ENCODE results near the gene MEI1. TPM values are rescaled to one million over a fixed set of nuclear protein-coding genes. Genes with fewer than 3 reads are reported as not detected.
A peak's percentile ranks its signal among the peaks of the same experiment; 100 is the strongest.

The MEI1 gene
- total RNA-seq, 1 experiment from 2014 or later: 0.61 TPM

DNA sequence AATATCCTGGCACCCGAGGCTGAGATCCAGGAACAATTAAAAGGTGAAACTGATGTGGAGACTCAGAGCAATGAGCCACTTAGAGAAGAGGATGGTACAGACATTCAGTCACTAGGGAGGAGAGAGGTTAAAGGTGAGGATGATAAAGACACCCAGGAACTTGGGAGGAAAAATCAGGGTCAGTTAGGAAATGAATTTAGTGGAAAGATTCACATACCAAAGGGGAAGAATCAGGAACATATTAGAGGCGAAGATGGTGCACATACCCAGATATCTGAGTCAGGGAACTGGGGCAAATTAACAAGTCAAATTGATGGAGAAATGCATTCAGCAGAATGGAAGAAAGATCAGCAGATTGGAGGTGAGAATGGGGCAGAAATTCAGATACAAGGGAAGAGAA, 4.1 kb upstream of the MEI1 start:
- no peaks in the 10 kb centered on the region for H3K9me3 ChIP-seq (ENCODE audit: insufficient read depth, low read depth)
- H3K27me3 ChIP-seq (ENCODE audit: insufficient read depth, low read depth): no peaks in the 10 kb centered on the region
- H3K27ac ChIP-seq: no peak overlapping the region
- H3K36me3 ChIP-seq (ENCODE audit: low read depth): no peaks in the 10 kb centered on the region
- H3K4me1 ChIP-seq (replicated peaks; ENCODE audit: insufficient read depth): peaks cover 6% of the 10 kb centered on the region; the same call in 1 of the 2 replicates
- H2AFZ ChIP-seq: no peak overlapping the region
- no peaks in the 10 kb centered on the region for H3K9me2 ChIP-seq (ENCODE audit: insufficient read depth)
- no peak overlapping the region for H3K4me3 ChIP-seq
- intact Hi-C loops (cut with micrococcal nuclease; ENCODE audit: unreplicated experiment): loop anchor here (5.0 kb wide), 1 partner anchor 127 kb away; no protein-coding TSS in a partner anchor
- ChIA-PET CTCF (no interaction called here), POLR2A (ENCODE audit: unreplicated experiment) (no interaction called here)
- no peak for DNase-seq
- no TSS peak for BruUV-seq (replicated peaks)
- peaks cover under 1% of the 10 kb centered on the region; the same call in 1 of the 2 replicates for H3K79me2 ChIP-seq (ENCODE audit: low read depth)
- TF ChIP-seq CTCF (conservative IDR thresholded peaks at IDR 0.05) (no peak), EZH2 (IDR thresholded peaks at IDR 0.05; ENCODE audit: low read depth) (no peak)
- H4K20me1 ChIP-seq (ENCODE audit: insufficient read depth): no peaks in the 10 kb centered on the region
- no peak overlapping the region for H3K4me2 ChIP-seq
- peaks cover 11% of the 10 kb centered on the region; the same call in 1 of the 2 replicates for H3F3A ChIP-seq (ENCODE audit: insufficient read depth, low read depth)

DNA sequence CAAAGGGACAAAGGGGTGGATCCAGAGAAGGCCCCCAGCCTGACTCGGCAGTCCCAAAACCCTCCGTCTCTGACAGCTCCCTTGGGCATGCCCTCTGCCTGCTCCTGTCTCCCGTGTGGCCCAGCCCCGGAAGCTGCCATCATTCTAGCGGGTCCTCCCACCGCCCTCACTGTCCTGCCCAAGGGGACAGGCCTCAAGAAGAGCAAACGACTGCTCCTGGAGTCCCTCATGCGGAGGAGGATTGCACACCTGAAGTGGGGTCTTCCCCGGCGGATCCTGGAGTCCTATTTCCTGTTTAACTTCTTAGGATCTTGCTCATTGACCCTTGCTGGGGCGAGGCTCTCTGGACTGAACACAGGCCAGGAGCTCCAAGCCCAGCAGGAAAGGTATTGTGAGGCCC, 2.6 kb upstream of the MEI1 start:
- H3F3A ChIP-seq (ENCODE audit: insufficient read depth, low read depth): peaks cover 9% of the 10 kb centered on the region; the same call in 1 of the 2 replicates
- H3K27ac ChIP-seq: no peak overlapping the region
- H3K4me2 ChIP-seq: peak overlapping the region; percentile 81; the same call in 1 of the 2 replicates
- CTCF ChIA-PET: interaction anchor here (0.5 to 2.1 kb wide), 14 partner anchors 9 to 244 kb away, joined by 3 to 26 read pairs (median 7); partner anchors contain the start of genes CCDC134, SNU13 and TNFRSF13C
- TF ChIP-seq CTCF (conservative IDR thresholded peaks at IDR 0.05): no peak
- TF ChIP-seq EZH2 (IDR thresholded peaks at IDR 0.05; ENCODE audit: low read depth): no peak
- H3K9me2 ChIP-seq (ENCODE audit: insufficient read depth): no peaks in the 10 kb centered on the region
- H2AFZ ChIP-seq: 0 out of 2 replicates have a peak overlapping the region, but pooled peaks have one; percentile 68
- H3K9me3 ChIP-seq (ENCODE audit: insufficient read depth, low read depth): no peaks in the 10 kb centered on the region
- intact Hi-C loops (cut with micrococcal nuclease; ENCODE audit: unreplicated experiment): loop anchor here (1.0 to 5.0 kb wide), 5 partner anchors 30 to 245 kb away; no protein-coding TSS in a partner anchor
- POLR2A ChIA-PET (ENCODE audit: unreplicated experiment): interaction anchor here (0.5 to 0.7 kb wide), 4 partner anchors 8 to 384 kb away, joined by 3 to 10 read pairs (median 3); partner anchors contain the start of genes SNU13 and SREBF2
- BruUV-seq (replicated peaks): no TSS peak
- H3K4me1 ChIP-seq (replicated peaks; ENCODE audit: insufficient read depth): peaks cover 6% of the 10 kb centered on the region; the same call in 1 of the 2 replicates
- no peak for DNase-seq
- no peaks in the 10 kb centered on the region for H3K79me2 ChIP-seq (ENCODE audit: low read depth)
- H3K36me3 ChIP-seq (ENCODE audit: low read depth): no peaks in the 10 kb centered on the region
- no peaks in the 10 kb centered on the region for H4K20me1 ChIP-seq (ENCODE audit: insufficient read depth)
- H3K27me3 ChIP-seq (ENCODE audit: insufficient read depth, low read depth): no peaks in the 10 kb centered on the region
- H3K4me3 ChIP-seq: no peak overlapping the region

DNA sequence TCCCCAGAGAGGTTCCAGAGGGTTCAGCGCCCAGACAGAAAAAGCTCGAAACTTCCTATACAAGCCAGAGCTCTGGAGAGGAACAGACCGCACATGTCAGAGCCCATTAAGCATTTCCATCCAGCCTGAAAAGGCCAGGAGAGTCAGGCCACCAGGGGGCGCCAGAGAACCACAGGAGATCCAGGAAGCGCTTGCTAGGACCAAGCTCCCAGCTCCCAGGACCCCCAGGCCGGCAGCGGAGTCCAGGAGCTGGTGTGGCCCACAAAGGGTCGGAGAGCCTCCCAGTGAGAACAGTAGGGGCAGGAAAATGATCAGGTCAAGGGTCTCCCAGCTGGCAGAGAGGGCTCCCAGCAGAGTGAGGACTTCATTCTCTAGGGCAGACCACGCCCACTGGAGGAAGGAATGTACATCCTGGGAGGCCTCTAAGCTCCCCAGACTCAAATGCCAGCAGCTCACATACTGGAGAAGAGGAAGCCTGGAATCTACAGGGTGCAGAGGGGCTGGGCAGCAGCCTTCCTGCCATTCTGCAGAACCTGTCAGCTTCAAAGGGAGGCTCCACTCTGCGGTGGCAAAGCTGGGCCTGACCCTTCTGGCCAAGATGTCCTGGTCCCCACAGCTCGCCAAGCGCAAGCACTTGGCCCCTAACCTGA, 2.1 kb upstream of the MEI1 start:
- no peak overlapping the region for H3K27ac ChIP-seq

More for the DNA sequence above, 2.1 kb upstream of the MEI1 start:
- intact Hi-C loops (cut with micrococcal nuclease; ENCODE audit: unreplicated experiment): loop anchor here (1.0 to 5.0 kb wide), 5 partner anchors 30 to 244 kb away; no protein-coding TSS in a partner anchor
- BruUV-seq (replicated peaks): no TSS peak
- H3K27me3 ChIP-seq (ENCODE audit: insufficient read depth, low read depth): no peaks in the 10 kb centered on the region
- peaks cover 6% of the 10 kb centered on the region; the same call in 1 of the 2 replicates for H3K4me1 ChIP-seq (replicated peaks; ENCODE audit: insufficient read depth)
- peaks cover 9% of the 10 kb centered on the region; the same call in 1 of the 2 replicates for H3F3A ChIP-seq (ENCODE audit: insufficient read depth, low read depth)
- H3K4me2 ChIP-seq: peak overlapping the region; percentile 81
- ChIA-PET CTCF (interaction anchor here (0.5 to 2.1 kb wide), 24 partner anchors 8 to 243 kb away, joined by 3 to 26 read pairs (median 5); partner anchors contain the start of genes CCDC134, SNU13 and TNFRSF13C), POLR2A (ENCODE audit: unreplicated experiment) (interaction anchor here (0.5 to 0.7 kb wide), 13 partner anchors 9 to 1570 kb away, joined by 3 to 17 read pairs (median 3); partner anchors contain the start of genes CCDC134, SNU13 and SREBF2)
- DNase-seq: peak; percentile 70 to 92
- H3K4me3 ChIP-seq: peak overlapping the region; percentile 43; the same call in 1 of the 2 replicates
- H3K79me2 ChIP-seq (ENCODE audit: low read depth): no peaks in the 10 kb centered on the region
- no peaks in the 10 kb centered on the region for H4K20me1 ChIP-seq (ENCODE audit: insufficient read depth)
- H3K9me3 ChIP-seq (ENCODE audit: insufficient read depth, low read depth): no peaks in the 10 kb centered on the region
- no peaks in the 10 kb centered on the region for H3K9me2 ChIP-seq (ENCODE audit: insufficient read depth)
- TF ChIP-seq CTCF (conservative IDR thresholded peaks at IDR 0.05) (peak; percentile 100), EZH2 (IDR thresholded peaks at IDR 0.05; ENCODE audit: low read depth) (no peak)
- no peaks in the 10 kb centered on the region for H3K36me3 ChIP-seq (ENCODE audit: low read depth)
- H2AFZ ChIP-seq: peak overlapping the region; percentile 68
